ENCODE data around the gene RNF123.

The RNF123 gene

DNA sequence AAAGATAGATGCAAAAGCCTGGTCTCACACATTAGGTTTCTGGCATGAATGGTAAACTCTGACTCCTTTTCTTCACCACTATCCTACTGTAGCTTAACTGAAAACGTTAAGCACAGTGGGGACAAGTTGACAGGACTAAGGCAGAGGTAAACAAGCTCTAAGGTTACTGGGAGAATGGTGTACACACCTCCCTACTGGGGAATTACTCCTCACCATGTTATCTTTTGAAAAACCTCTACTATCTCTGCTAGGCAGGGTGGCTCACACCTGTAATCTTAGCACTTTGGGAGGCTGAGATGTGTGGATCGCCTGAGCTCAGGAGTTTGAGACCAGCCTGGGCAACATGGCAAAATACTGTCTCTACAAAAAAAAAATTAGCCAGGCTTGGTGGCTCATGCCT is 67.8 kb downstream of the RNF123 start:
- no peak for DNase-seq

- no peak for DNase-seq
Observed at GRCh38 chr3:49759226-49759625, 69.9 kb downstream of the RNF123 start.

DNA sequence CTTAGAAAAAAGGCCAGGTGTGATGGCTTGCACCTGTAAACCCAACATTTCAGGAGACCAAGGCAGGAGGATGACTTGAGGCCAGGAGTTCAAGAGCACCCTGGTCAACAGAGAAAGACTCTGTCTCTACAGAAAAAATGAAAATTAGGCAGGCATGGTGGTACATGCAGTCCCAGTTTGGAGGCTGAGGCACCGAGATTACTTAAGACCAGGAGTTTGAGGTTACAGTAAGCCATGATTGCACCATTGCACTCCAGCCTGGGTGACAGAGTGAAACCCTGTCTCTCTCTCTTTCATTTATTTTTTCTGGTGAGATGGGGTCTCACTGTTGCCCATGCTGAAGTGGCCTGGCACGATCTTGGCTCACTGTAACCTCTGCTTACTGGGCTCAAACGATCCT is 72.3 kb downstream of the RNF123 start:
- DNase-seq, result no peak

- DNase-seq, result no peak
Observed at GRCh38 chr3:49763981-49764380, 74.6 kb downstream of the RNF123 start.

GRCh38 chr3:49769286-49769915 is 80.0 kb downstream of the RNF123 start:
- no peak for DNase-seq

- DNase-seq, result no peak
Observed at GRCh38 chr3:49769926-49770325, 80.6 kb downstream of the RNF123 start.
